Smooth muscle cell of the brain vasculature (primary cell): ENCODE data around the gene SNRPB.
A peak's percentile ranks its signal among the peaks of the same experiment; 100 is the strongest.
"Not testable (repeated sequence)": the region's sequence is repeated elsewhere in the genome, so short reads cannot be mapped to it uniquely, and the experiment has no call there.

Experiments
- DNase-seq: peaks from one replicate; pipeline ENCODE4 v3.0.0-alpha.2; 2012; ENCODE audit warnings: low read depth, low spot score

The SNRPB gene

GRCh38 chr20:2470423-2471193 is at the start of gene SNRPB:
Gene SNRPB, minus strand, starts transcription at chr20:2470789. Its CDS starts 99 bp downstream, at chr20:2470690.
- peak; percentile 96 for DNase-seq

- DNase-seq, result no peak
Observed at GRCh38 chr20:2519115-2519809, 48.7 kb upstream of the SNRPB start.

- DNase-seq, result no peak
Observed at GRCh38 chr20:2518558-2518957, 48.0 kb upstream of the SNRPB start.

GRCh38 chr20:2518096-2518495 is 47.5 kb upstream of the SNRPB start:
- DNase-seq, result no peak

GRCh38 chr20:2516399-2516798 is 45.8 kb upstream of the SNRPB start:
- DNase-seq, result no peak

GRCh38 chr20:2515203-2515602 is 44.6 kb upstream of the SNRPB start:
- DNase-seq, result no peak

GRCh38 chr20:2509794-2510193 is 39.2 kb upstream of the SNRPB start:
- no peak for DNase-seq

GRCh38 chr20:2509468-2509781 is 38.8 kb upstream of the SNRPB start:
- DNase-seq, result no peak

GRCh38 chr20:2508631-2509467 is 38.3 kb upstream of the SNRPB start, which contains the start of gene ZNF343:
Gene ZNF343, minus strand, starts transcription at chr20:2508915. Its CDS starts 15,020 bp downstream, at chr20:2493895.
- peak; percentile 40 for DNase-seq

GRCh38 chr20:2507875-2508630 is 37.5 kb upstream of the SNRPB start:
- DNase-seq, result no peak

GRCh38 chr20:2507464-2507863 is 36.9 kb upstream of the SNRPB start:
- no peak for DNase-seq

- DNase-seq, result not testable (repeated sequence)
Observed at GRCh38 chr20:2506426-2506825, 35.8 kb upstream of the SNRPB start.

- DNase-seq, result not testable (repeated sequence)
Observed at GRCh38 chr20:2504803-2505202, 34.2 kb upstream of the SNRPB start.

- DNase-seq, result not testable (repeated sequence)
Observed at GRCh38 chr20:2502808-2503384, 32.3 kb upstream of the SNRPB start.

- no peak for DNase-seq
Observed at GRCh38 chr20:2485661-2486060, 15.1 kb upstream of the SNRPB start.

GRCh38 chr20:2485080-2485479 is 14.5 kb upstream of the SNRPB start:
- DNase-seq, result no peak

- no peak for DNase-seq
Observed at GRCh38 chr20:2483504-2483903, 12.9 kb upstream of the SNRPB start.

GRCh38 chr20:2480381-2480780 is 9.8 kb upstream of the SNRPB start:
- no peak for DNase-seq

- no peak for DNase-seq
Observed at GRCh38 chr20:2476742-2477615, 6.4 kb upstream of the SNRPB start.
